GM23338 (cell line): ENCODE measurements around the gene ZBTB45. TPM values are rescaled to one million over a fixed set of nuclear protein-coding genes. Genes with fewer than 3 reads are reported as not detected.

Experiments used
- ATAC-seq: fragments of 200-7000 bp; cut with Tn5 transposase; 3 replicates; pipeline ENCODE4 v1.9.1; 2020
- DNase-seq: peaks from one replicate; pipeline ENCODE4 v3.0.0-alpha.2; 2015; ENCODE audit warnings: low spot score
- H2AFZ ChIP-seq: fragments of 200-600 bp; sonication (generic); 2 replicates; pipeline ENCODE4 v1.8.0; 2016; ENCODE audit warnings: antibody characterized with exemption, mild to moderate bottlenecking, moderate library complexity
- H3F3A ChIP-seq: fragments of 200-600 bp; sonication (generic); replicated peaks from 2 replicates; pipeline ENCODE4 v1.8.0; 2017; ENCODE audit warnings: antibody characterized with exemption, mixed run types, low read depth
- H3K27ac ChIP-seq: fragments of 200-600 bp; sonication (generic); 2 replicates; pipeline ENCODE4 v1.6.1; 2016; ENCODE audit warnings: low read depth
- H3K27me3 ChIP-seq: fragments of 200-600 bp; sonication (generic); 2 replicates; pipeline ENCODE4 v1.8.0; 2016; ENCODE audit warnings: mild to moderate bottlenecking, mixed run types, moderate library complexity; ENCODE audit not compliant: insufficient read depth
- H3K36me3 ChIP-seq: fragments of 200-600 bp; sonication (generic); 2 replicates; pipeline ENCODE4 v1.8.0; 2016; ENCODE audit warnings: mild to moderate bottlenecking; ENCODE audit not compliant: insufficient read depth
- H3K4me1 ChIP-seq: fragments of 200-600 bp; sonication (generic); 2 replicates; pipeline ENCODE4 v1.8.0; 2016; ENCODE audit warnings: mild to moderate bottlenecking, moderate library complexity; ENCODE audit not compliant: insufficient read depth
- H3K4me2 ChIP-seq: fragments of 200-600 bp; sonication (generic); 2 replicates; pipeline ENCODE4 v1.7.1; 2017; ENCODE audit warnings: mixed run types
- H3K4me3 ChIP-seq: fragments of 200-600 bp; sonication (generic); 2 replicates; pipeline ENCODE4 v1.6.1; 2016; ENCODE audit warnings: mixed run types
- H3K79me2 ChIP-seq: fragments of 200-600 bp; sonication (generic); replicated peaks from 2 replicates; pipeline ENCODE4 v1.8.0; 2017; ENCODE audit warnings: mild to moderate bottlenecking; ENCODE audit not compliant: insufficient read depth
- H3K9me2 ChIP-seq: fragments of 200-600 bp; sonication (generic); 2 replicates; pipeline ENCODE4 v1.8.0; 2017; ENCODE audit not compliant: insufficient read depth
- H4K20me1 ChIP-seq: fragments of 200-600 bp; sonication (generic); replicated peaks from 2 replicates; pipeline ENCODE4 v1.8.0; 2017; ENCODE audit warnings: mild to moderate bottlenecking; ENCODE audit not compliant: insufficient read depth
- H3K27ac Mint-ChIP-seq: 2 replicates; pipeline ENCODE4 v1.8.0; 2020; ENCODE audit warnings: inconsistent platforms, mild to moderate bottlenecking, moderate library complexity, mixed read lengths
- H3K27me3 Mint-ChIP-seq: 3 replicates; pipeline ENCODE4 v1.8.0; 2022; ENCODE audit warnings: low read depth, mild to moderate bottlenecking, moderate library complexity, mixed read lengths, inconsistent platforms; ENCODE audit not compliant: insufficient read depth, poor library complexity
- H3K36me3 Mint-ChIP-seq: 3 replicates; pipeline ENCODE4 v1.8.0; 2021; ENCODE audit warnings: low read depth, mild to moderate bottlenecking, inconsistent platforms, moderate library complexity, mixed read lengths
- H3K4me1 Mint-ChIP-seq: 3 replicates; pipeline ENCODE4 v1.8.0; 2020; ENCODE audit warnings: mild to moderate bottlenecking, inconsistent platforms, mixed read lengths
- H3K4me3 Mint-ChIP-seq: 3 replicates; pipeline ENCODE4 v1.8.0; 2021; ENCODE audit warnings: moderate library complexity, mild to moderate bottlenecking, inconsistent platforms, mixed read lengths
- H3K9me3 Mint-ChIP-seq: 3 replicates; pipeline ENCODE4 v1.8.0; 2020; ENCODE audit warnings: moderate library complexity, mild to moderate bottlenecking, inconsistent platforms, mixed read lengths
- CREB1 ChIP-seq: fragments of 250-450 bp; sonication (Bioruptor Pico); IDR thresholded peaks from 2 replicates; pipeline ENCODE4 v1.5.0; 2020; ENCODE audit warnings: low read depth, mild to moderate bottlenecking, moderate library complexity
- EZH2 ChIP-seq: fragments of 200-600 bp; sonication (generic); IDR thresholded peaks from one replicate; pipeline ENCODE4 v1.8.0; 2017; ENCODE audit warnings: antibody characterized with exemption, mild to moderate bottlenecking, low read depth; ENCODE audit not compliant: unreplicated experiment
- EZH2phosphoT487 ChIP-seq: fragments of 200-600 bp; sonication (generic); IDR thresholded peaks from one replicate; pipeline ENCODE4 v1.8.1; 2018; ENCODE audit warnings: antibody characterized with exemption; ENCODE audit not compliant: unreplicated experiment
- JUNB ChIP-seq: IDR thresholded peaks from one replicate; pipeline ENCODE4 v1.6.1; 2016; ENCODE audit warnings: antibody characterized with exemption; ENCODE audit not compliant: unreplicated experiment
- NANOG ChIP-seq: IDR thresholded peaks from 2 replicates; pipeline ENCODE4 v1.6.1; 2016; ENCODE audit warnings: antibody characterized with exemption, borderline replicate concordance
- POLR2AphosphoS5 ChIP-seq: IDR thresholded peaks from 2 replicates; pipeline ENCODE4 v1.6.1; 2016; ENCODE audit warnings: antibody characterized with exemption, low read depth
- STAT1 ChIP-seq: IDR thresholded peaks from one replicate; pipeline ENCODE4 v1.6.1; 2016; ENCODE audit warnings: antibody characterized with exemption; ENCODE audit not compliant: unreplicated experiment
- ZNF114 ChIP-seq: fragments of 250-450 bp; sonication (Bioruptor Pico); IDR thresholded peaks from 2 replicates; pipeline ENCODE4 v1.5.0; 2020; ENCODE audit warnings: mild to moderate bottlenecking, moderate library complexity
- ZNF331 ChIP-seq: fragments of 250-450 bp; sonication (Bioruptor Pico); IDR thresholded peaks from 2 replicates; pipeline ENCODE4 v1.5.0; 2020; ENCODE audit warnings: low read depth, mild to moderate bottlenecking, moderate library complexity
- polyA plus RNA-seq: library from polyadenylated mRNA; unstranded; fragments of >200 nt; fragmentation: Nextera tagmentation; extraction: Ambion mirVana; gene quantifications from 2 replicates; pipeline ENCODE4 v1.2.1, GENCODE V29; 2016
- total RNA-seq: library from RNA; depleted of rRNA; stranded (reverse); fragments of >200 nt; shearing (Covaris generic); gene quantifications from 2 replicates; pipeline ENCODE4 v1.2.3, GENCODE V29; 2014
- TF ChIP-seq, protein P1 (sequence below): IDR thresholded peaks from 2 replicates; pipeline ENCODE4 v1.6.1; 2016; ENCODE audit warnings: antibody characterized with exemption
- TF ChIP-seq, protein P2 (sequence below), 2 experiments: fragments of 200-600 bp in 1 of 2; sonication (generic) in 1 of 2; conservative IDR thresholded peaks; 2 replicates each; pipeline versions ENCODE4 v1.5.1 to v1.6.1; 2016 to 2017; ENCODE audit warnings: antibody characterized with exemption in 2 of 2, low read depth in 2 of 2, mild to moderate bottlenecking in 2 of 2, moderate library complexity in 1 of 2
- TF ChIP-seq, protein P3 (sequence below): fragments of 250-450 bp; sonication (Bioruptor Pico); IDR thresholded peaks from 2 replicates; pipeline ENCODE4 v1.5.0; 2020; ENCODE audit warnings: mild to moderate bottlenecking, moderate library complexity
- TF ChIP-seq, protein P4 (sequence below): IDR thresholded peaks from one replicate; pipeline ENCODE4 v1.6.1; 2018; ENCODE audit warnings: antibody characterized with exemption; ENCODE audit not compliant: unreplicated experiment

The ZBTB45 gene
- total and polyA plus RNA-seq, 2 experiments from 2014 or later, result 9.5 to 10.4 TPM

DNA sequence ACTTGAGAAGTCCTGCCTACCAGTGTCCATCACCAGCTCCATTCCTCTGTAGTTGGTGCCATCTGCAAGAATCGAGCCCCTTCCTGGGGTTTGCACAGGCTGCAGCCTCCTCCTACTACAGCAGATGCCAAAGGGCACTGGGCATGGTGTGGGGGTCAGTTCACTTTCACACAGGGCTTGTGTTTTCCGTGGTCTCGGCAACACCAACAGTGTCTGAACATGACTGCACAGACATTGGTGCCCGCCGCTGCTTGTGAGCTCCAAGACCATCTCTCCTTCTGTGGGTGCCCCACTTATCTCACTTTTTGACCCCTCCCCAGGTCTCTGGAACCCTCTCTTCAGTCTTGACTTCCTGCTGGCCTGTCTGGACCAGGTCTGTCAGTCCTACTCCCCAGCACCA, 28.2 kb downstream of the ZBTB45 start:
- Mint-ChIP-seq H3K9me3 (no peaks in the 10 kb centered on the region), H3K27ac (no peak overlapping the region), H3K36me3 (no peaks in the 10 kb centered on the region; the same call in 2 of the 3 replicates), H3K27me3 (peaks cover 8% of the 10 kb centered on the region), H3K4me1 (no peaks in the 10 kb centered on the region), H3K4me3 (no peak overlapping the region; the same call in 2 of the 3 replicates)
- DNase-seq, result no peak
- Histone ChIP-seq H3K9me2 (no peaks in the 10 kb centered on the region), H3K4me3 (no peak overlapping the region), H4K20me1 (no peaks in the 10 kb centered on the region; the same call in 1 of the 2 replicates), H3F3A (no peaks in the 10 kb centered on the region), H3K27ac (no peak overlapping the region), H3K4me2 (no peak overlapping the region), H3K27me3 (no peaks in the 10 kb centered on the region), H2AFZ (no peak overlapping the region), H3K79me2 (no peaks in the 10 kb centered on the region), H3K4me1 (no peaks in the 10 kb centered on the region), H3K36me3 (no peaks in the 10 kb centered on the region)
- no peak for ATAC-seq
- TF ChIP-seq EZH2phosphoT487, result no peak
- TF ChIP-seq, protein P1, sequence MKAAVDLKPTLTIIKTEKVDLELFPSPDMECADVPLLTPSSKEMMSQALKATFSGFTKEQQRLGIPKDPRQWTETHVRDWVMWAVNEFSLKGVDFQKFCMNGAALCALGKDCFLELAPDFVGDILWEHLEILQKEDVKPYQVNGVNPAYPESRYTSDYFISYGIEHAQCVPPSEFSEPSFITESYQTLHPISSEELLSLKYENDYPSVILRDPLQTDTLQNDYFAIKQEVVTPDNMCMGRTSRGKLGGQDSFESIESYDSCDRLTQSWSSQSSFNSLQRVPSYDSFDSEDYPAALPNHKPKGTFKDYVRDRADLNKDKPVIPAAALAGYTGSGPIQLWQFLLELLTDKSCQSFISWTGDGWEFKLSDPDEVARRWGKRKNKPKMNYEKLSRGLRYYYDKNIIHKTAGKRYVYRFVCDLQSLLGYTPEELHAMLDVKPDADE, result no peak
- TF ChIP-seq, protein P2, sequence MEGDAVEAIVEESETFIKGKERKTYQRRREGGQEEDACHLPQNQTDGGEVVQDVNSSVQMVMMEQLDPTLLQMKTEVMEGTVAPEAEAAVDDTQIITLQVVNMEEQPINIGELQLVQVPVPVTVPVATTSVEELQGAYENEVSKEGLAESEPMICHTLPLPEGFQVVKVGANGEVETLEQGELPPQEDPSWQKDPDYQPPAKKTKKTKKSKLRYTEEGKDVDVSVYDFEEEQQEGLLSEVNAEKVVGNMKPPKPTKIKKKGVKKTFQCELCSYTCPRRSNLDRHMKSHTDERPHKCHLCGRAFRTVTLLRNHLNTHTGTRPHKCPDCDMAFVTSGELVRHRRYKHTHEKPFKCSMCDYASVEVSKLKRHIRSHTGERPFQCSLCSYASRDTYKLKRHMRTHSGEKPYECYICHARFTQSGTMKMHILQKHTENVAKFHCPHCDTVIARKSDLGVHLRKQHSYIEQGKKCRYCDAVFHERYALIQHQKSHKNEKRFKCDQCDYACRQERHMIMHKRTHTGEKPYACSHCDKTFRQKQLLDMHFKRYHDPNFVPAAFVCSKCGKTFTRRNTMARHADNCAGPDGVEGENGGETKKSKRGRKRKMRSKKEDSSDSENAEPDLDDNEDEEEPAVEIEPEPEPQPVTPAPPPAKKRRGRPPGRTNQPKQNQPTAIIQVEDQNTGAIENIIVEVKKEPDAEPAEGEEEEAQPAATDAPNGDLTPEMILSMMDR (conservative IDR thresholded peaks at IDR 0.05; ENCODE audit: low read depth in 2 of 2), result no peak
- TF ChIP-seq ZNF114 (CRISPR knock-in tag), result no peak
- TF ChIP-seq, protein P3, sequence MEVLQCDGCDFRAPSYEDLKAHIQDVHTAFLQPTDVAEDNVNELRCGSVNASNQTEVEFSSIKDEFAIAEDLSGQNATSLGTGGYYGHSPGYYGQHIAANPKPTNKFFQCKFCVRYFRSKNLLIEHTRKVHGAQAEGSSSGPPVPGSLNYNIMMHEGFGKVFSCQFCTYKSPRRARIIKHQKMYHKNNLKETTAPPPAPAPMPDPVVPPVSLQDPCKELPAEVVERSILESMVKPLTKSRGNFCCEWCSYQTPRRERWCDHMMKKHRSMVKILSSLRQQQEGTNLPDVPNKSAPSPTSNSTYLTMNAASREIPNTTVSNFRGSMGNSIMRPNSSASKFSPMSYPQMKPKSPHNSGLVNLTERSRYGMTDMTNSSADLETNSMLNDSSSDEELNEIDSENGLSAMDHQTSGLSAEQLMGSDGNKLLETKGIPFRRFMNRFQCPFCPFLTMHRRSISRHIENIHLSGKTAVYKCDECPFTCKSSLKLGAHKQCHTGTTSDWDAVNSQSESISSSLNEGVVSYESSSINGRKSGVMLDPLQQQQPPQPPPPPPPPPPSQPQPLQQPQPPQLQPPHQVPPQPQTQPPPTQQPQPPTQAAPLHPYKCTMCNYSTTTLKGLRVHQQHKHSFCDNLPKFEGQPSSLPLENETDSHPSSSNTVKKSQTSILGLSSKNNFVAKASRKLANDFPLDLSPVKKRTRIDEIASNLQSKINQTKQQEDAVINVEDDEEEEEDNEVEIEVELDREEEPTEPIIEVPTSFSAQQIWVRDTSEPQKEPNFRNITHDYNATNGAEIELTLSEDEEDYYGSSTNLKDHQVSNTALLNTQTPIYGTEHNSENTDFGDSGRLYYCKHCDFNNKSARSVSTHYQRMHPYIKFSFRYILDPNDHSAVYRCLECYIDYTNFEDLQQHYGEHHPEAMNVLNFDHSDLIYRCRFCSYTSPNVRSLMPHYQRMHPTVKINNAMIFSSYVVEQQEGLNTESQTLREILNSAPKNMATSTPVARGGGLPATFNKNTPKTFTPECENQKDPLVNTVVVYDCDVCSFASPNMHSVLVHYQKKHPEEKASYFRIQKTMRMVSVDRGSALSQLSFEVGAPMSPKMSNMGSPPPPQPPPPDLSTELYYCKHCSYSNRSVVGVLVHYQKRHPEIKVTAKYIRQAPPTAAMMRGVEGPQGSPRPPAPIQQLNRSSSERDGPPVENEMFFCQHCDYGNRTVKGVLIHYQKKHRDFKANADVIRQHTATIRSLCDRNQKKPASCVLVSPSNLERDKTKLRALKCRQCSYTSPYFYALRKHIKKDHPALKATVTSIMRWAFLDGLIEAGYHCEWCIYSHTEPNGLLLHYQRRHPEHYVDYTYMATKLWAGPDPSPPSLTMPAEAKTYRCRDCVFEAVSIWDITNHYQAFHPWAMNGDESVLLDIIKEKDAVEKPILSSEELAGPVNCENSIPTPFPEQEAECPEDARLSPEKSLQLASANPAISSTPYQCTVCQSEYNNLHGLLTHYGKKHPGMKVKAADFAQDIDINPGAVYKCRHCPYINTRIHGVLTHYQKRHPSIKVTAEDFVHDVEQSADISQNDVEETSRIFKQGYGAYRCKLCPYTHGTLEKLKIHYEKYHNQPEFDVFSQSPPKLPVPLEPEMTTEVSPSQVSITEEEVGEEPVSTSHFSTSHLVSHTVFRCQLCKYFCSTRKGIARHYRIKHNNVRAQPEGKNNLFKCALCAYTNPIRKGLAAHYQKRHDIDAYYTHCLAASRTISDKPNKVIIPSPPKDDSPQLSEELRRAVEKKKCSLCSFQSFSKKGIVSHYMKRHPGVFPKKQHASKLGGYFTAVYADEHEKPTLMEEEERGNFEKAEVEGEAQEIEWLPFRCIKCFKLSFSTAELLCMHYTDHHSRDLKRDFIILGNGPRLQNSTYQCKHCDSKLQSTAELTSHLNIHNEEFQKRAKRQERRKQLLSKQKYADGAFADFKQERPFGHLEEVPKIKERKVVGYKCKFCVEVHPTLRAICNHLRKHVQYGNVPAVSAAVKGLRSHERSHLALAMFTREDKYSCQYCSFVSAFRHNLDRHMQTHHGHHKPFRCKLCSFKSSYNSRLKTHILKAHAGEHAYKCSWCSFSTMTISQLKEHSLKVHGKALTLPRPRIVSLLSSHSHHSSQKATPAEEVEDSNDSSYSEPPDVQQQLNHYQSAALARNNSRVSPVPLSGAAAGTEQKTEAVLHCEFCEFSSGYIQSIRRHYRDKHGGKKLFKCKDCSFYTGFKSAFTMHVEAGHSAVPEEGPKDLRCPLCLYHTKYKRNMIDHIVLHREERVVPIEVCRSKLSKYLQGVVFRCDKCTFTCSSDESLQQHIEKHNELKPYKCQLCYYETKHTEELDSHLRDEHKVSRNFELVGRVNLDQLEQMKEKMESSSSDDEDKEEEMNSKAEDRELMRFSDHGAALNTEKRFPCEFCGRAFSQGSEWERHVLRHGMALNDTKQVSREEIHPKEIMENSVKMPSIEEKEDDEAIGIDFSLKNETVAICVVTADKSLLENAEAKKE (CRISPR knock-in tag), result no peak
- TF ChIP-seq JUNB, result no peak
- no peak for TF ChIP-seq NANOG
- TF ChIP-seq POLR2AphosphoS5, result no peak
- no peak for TF ChIP-seq ZNF331 (CRISPR knock-in tag)
- no peak for TF ChIP-seq EZH2
- TF ChIP-seq STAT1, result no peak
- TF ChIP-seq, protein P4, sequence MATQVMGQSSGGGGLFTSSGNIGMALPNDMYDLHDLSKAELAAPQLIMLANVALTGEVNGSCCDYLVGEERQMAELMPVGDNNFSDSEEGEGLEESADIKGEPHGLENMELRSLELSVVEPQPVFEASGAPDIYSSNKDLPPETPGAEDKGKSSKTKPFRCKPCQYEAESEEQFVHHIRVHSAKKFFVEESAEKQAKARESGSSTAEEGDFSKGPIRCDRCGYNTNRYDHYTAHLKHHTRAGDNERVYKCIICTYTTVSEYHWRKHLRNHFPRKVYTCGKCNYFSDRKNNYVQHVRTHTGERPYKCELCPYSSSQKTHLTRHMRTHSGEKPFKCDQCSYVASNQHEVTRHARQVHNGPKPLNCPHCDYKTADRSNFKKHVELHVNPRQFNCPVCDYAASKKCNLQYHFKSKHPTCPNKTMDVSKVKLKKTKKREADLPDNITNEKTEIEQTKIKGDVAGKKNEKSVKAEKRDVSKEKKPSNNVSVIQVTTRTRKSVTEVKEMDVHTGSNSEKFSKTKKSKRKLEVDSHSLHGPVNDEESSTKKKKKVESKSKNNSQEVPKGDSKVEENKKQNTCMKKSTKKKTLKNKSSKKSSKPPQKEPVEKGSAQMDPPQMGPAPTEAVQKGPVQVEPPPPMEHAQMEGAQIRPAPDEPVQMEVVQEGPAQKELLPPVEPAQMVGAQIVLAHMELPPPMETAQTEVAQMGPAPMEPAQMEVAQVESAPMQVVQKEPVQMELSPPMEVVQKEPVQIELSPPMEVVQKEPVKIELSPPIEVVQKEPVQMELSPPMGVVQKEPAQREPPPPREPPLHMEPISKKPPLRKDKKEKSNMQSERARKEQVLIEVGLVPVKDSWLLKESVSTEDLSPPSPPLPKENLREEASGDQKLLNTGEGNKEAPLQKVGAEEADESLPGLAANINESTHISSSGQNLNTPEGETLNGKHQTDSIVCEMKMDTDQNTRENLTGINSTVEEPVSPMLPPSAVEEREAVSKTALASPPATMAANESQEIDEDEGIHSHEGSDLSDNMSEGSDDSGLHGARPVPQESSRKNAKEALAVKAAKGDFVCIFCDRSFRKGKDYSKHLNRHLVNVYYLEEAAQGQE, result no peak
- TF ChIP-seq CREB1 (CRISPR knock-in tag), result no peak
